GM12892 (cell line): ENCODE measurements around the gene FAM47E.

ENCODE experiments used
- DNase-seq: peaks from one replicate; pipeline ENCODE4 v3.0.0; 2011; ENCODE audit not compliant: insufficient read length
- FAIRE-seq: peaks from 2 replicates; lab custom pipeline; 2011; peaks lifted over from hg19 to GRCh38; lab: Jason Lieb, UNC
- POLR2A ChIP-seq: IDR thresholded peaks from 2 replicates; pipeline ENCODE4 v1.6.1; 2011; ENCODE audit warnings: low read depth, low read length, control low read depth
- POLR2AphosphoS5 ChIP-seq: IDR thresholded peaks from 2 replicates; pipeline ENCODE4 v1.6.1; 2011; ENCODE audit warnings: low read depth, low read length, control low read depth
- TAF1 ChIP-seq: IDR thresholded peaks from 2 replicates; pipeline ENCODE4 v1.6.1; 2011; ENCODE audit warnings: low read depth, mild to moderate bottlenecking, control low read depth, low read length, borderline replicate concordance

The FAM47E gene

DNA sequence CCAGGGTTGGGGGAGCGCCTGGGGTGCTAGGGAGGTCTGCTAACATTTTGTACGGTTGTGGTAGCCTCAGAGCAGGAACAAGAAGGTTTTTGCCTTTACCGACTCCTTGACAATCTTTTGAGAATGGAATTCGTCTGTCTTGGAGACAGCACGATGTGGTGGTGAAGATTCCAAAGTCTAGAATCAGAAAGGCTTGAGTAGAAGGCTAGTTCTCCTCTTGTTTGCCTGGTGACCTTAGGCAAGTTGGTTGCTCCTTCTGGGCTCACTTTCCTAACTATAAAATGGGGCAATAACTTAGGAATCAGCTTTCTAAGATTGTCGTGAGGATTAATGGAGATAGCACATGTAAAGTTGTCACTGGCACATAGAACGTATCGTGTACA, 741 bp downstream of the FAM47E start:
- no peak for DNase-seq
- TF ChIP-seq POLR2AphosphoS5 (no peak), POLR2A (no peak), TAF1 (no peak)
- FAIRE-seq = peak; percentile 14

DNA sequence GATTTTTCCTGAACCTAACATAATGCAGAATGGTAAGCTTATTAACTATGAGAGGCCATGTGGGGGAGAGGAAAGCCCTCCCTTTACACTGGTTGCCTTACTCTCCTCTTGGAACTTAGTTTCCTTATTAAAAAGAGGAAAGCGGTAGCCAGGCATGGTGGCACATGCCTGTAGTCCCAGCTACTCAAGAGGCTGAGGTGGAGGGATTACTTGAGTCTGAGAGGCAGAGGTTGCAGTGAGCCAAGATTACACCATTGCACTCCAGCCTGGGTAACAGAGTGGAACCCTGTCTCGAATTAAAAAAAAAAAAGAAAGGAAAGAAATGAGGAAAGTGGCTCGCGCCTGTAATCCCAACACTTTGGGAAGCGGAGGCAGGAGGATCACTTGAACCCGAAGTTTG, 2.0 kb downstream of the FAM47E start:
- FAIRE-seq (no peak), DNase-seq (no peak)
- TF ChIP-seq POLR2AphosphoS5 = no peak
- no peak for TF ChIP-seq TAF1
- no peak for TF ChIP-seq POLR2A

DNA sequence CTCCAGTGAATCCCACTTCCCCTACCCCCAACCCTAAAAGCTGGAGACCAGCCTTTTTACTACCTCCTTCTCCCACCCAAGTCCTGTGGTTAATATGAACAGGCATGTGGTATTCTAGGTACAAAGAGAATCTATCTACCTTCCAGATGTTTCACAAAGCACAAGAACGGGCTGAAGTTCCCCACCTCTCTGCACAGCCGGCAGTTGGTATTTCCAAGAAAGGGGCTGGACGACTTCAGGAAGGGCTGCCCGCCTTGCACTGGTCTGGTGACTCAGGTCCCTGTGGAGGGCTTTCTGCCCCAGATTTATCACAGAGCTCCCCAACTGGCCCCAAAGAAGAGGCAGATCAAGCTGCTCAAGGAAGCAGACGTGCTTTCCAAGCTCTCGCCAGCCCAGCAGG, 4.5 kb downstream of the FAM47E start:
- DNase-seq (no peak), FAIRE-seq (no peak)
- no peak for TF ChIP-seq TAF1
- no peak for TF ChIP-seq POLR2A
- TF ChIP-seq POLR2AphosphoS5 = no peak

DNA sequence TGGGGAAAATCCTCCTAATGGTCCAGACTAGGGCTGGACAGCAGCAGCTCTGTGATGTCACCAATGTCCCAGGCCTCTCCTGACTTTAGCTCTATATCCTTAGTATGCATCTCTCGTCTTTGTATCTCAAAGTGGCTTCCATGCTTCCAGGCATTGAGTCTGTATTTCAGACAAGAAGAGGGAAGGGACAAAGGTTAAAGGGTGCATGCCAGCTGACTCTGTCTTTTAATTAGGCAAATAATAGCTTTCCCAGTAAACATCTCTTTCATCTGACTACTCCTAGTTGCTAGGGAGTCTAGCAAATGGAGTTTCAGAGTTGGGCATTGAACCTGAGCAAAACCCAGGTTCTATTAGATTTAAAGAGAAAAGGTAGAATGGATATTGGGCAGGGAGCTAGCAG, 5.4 kb downstream of the FAM47E start:
- no peak for FAIRE-seq
- no peak for DNase-seq
- TF ChIP-seq TAF1 (no peak), POLR2AphosphoS5 (no peak), POLR2A (no peak)

DNA sequence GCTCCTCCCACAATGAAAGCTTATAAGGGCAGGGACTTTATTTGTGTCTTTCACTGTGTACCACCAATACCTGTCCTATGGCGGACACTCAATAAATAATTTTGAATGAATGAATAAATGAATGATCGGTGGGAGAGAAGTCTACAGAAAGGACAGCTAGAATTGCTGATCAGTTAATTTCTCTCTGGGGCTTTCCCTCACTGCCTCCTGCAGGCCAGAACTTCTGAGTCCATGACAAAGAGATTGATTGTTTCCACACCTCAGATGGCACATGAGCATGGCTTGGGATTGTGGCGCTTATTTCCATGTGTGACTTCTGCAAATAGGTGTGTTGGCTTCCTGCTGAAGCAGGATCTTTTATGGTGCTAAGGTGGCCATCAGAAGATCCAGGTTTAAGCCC, 6.3 kb downstream of the FAM47E start:
- DNase-seq = no peak
- no peak for FAIRE-seq
- TF ChIP-seq TAF1 (no peak), POLR2A (no peak), POLR2AphosphoS5 (no peak)

DNA sequence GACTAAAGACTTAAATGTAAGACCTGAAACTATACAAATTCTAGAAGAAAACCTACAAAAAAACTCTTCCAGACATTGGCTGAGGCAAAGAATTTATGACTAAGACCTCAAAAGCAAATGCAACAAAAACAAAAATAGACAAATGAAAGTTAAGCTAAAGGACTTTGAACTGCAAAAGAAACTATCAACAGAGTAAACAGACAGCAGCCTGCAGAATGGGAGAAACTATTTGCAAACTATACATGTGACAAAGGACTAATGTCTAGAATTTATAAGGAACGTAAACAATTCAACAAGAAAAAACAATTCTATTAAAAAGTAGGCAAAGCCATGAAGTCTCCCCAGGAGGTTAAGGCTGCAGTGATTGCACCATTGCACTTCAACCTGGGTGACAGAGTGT, 9.1 kb downstream of the FAM47E start:
- no peak for DNase-seq
- no peak for FAIRE-seq

DNA sequence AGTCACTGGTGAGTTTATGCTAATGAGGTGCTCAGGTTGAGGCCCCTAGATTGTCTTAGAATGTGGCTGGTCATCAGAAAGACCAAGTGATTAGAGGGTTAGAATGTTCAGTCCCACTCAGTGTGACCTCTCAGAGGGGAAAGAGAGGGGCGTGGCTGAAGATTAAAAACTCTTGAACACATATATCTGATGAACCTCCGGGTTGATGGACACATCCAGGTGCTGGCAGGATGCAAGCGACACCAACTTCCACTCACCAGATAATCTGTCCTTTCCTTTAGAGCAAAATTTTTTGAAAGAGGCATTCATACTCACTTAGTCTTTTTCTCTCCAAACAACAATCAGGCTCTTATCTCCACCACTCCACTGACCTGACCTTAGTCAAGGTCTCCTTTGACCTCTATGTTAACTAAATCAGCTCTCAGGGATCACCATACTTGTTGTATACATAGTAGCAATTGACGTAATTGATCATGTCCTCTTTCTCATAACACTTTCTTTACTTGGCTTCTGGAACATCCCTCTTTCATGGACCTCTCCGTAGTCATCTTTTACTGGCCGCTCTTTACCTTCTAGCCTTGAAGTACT, 14.2 kb downstream of the FAM47E start:
- no peak for TF ChIP-seq TAF1
- TF ChIP-seq POLR2AphosphoS5 = no peak
- no peak for TF ChIP-seq POLR2A
- no peak for FAIRE-seq

More for the DNA sequence above, 9.1 kb downstream of the FAM47E start:
- TF ChIP-seq TAF1 (no peak), POLR2AphosphoS5 (no peak), POLR2A (no peak)

DNA sequence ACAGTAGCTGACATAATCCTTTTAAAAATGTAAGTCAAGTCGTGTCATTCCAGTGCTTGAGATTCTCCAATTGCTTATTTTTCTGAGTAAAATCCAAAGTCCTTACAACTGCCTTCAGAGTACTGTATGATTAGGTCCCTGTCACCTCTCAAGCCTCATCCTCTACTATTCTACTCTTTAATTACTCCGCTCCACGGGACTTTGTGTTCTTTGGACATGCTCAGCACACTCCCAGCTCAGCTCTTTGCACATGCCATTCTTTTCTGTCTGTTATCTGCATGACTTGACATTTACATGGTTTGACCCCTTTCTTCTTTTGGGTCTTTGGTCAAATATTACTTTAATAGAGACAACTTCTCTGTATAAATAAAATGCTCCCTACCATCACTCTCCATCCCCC, 15.1 kb downstream of the FAM47E start:
- TF ChIP-seq TAF1 (no peak), POLR2A (no peak), POLR2AphosphoS5 (no peak)
- no peak for FAIRE-seq
- no peak for DNase-seq

More for the DNA sequence above, 14.2 kb downstream of the FAM47E start:
- DNase-seq = no peak

DNA sequence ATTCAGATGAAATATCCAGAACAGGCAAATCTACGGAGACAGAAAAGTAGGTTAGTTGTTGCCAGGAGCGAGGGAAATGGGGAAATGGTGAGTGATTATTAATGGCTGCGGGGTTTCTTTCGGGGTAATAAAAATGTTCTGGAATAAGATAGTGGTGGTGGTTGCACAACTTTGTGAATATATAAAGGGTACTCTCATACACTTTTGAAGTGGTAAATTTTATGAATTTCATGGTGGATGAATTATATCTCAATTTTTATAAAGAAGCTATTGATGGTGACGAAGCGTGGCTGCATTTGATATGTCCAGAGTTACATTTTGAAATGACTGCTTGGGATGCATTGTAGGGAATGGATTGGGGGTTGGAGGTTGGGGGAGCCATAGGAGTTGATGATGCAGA, 16.3 kb downstream of the FAM47E start:
- FAIRE-seq (no peak), DNase-seq (no peak)
- no peak for TF ChIP-seq POLR2AphosphoS5
- TF ChIP-seq POLR2A = no peak
- no peak for TF ChIP-seq TAF1

DNA sequence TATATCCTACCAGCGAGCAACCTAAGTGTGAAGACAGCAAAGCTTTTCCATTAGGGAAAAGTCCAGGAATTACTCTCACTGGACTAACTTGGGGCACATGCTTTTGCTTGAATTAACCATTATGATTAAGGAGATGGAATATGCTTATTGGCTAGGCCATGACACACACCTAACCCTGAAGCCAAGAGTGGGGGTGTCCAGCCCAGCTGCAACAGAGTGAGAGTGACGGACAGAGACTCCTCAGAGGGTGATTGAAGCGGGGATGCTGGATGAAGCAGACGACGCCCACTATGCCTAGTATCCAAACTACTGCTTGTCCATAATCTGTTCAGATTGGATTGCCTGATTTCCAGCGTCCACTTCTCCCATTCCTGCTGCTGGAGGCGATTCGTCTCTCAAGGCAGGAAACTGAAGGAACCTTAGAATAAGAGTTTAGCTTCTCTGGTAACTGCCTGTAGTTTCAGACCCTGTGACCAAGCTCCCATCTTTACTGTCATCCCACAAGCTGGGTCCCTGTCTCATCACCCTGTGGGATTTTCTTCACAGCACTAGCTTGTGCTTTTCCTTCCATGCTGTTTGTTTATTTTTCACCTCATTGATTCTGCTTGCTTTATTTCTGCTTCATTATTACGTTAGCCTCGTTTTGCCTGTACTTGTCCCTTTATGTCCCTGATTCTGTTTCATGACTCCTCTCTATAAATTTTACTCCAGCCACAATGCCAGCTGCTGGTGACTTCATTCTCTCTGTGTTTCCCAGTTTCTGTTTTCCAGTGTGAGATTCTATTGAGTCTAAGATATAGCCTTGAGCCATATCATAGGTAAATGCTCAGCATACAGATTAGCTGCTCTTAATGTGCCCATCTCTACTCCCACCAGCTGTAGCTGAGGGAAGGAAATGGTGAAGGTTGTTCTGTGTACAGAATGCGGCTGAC, 19.0 kb downstream of the FAM47E start:
- DNase-seq = no peak
- FAIRE-seq = no peak
- TF ChIP-seq TAF1 = no peak
- no peak for TF ChIP-seq POLR2A
- no peak for TF ChIP-seq POLR2AphosphoS5

DNA sequence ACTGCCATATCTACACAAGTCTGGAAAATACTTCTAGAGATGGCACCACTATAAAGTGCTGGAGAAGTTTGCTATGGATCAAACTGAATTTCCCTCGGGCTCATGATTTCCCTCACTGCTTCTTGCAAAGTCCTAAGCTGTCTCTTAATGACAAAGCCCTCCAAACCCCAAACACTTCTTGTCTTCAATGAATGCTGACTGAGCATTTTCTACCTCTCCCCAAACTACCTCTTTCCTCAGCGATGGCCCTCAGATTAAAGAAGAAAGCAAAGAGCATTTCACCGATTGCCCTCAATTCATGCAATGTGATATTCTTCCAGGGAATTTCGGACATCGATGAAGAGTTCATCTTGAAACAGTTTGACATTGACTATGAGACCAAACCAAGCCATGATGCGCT, 19.7 kb downstream of the FAM47E start:
- FAIRE-seq = no peak

More for the DNA sequence above, 19.7 kb downstream of the FAM47E start:
- DNase-seq = no peak
- TF ChIP-seq POLR2AphosphoS5 (no peak), TAF1 (no peak), POLR2A (no peak)
